NCI-H2196 (cell line): ENCODE data around the gene PANX1.

ENCODE experiments used
- DNase-seq: peaks from one replicate; lab custom pipeline; 2025; ENCODE audit not compliant: unreplicated experiment; lab: John Stamatoyannopoulos, UW

Gene PANX1

DNA sequence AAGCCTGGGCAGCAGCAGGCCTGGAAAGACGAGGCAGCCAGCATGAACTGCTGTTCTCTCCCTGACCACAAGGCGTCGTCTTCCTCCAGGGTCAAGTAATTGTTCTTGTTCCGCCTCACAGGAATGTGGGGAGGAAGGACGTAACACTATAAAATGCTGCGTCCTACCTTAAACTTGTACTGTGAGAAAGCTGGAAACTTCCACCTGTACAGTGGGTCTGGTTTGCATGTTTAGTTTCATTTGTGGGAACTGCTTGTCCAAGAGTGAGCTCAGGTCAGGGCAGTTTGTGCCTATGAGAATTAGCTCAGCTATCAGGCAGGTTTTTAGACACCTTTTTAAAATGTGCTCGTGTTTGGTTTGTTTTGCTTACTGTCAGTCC lies 55.2 kb downstream of the PANX1 start:
- DNase-seq, result peak; percentile 7

DNA sequence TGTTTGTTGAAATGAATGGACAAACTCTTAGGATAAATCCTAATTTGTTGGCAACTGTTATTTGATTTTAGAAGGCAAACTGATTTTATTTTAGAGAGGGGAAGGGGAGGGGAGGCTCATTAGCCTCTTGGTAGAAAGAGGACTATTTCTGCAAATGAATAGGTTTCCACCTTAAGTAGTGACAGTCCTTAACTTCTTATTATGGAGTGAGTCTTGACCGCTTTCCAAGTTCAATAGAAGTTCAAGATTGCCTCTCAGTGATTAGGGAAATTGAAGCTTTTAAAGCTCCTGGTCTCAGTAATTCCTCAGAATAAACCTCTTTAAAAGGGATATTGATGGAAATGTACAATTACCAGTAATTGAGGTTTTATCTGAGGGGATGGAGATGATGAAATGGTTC lies 55.7 kb downstream of the PANX1 start:
- DNase-seq, result no peak

DNA sequence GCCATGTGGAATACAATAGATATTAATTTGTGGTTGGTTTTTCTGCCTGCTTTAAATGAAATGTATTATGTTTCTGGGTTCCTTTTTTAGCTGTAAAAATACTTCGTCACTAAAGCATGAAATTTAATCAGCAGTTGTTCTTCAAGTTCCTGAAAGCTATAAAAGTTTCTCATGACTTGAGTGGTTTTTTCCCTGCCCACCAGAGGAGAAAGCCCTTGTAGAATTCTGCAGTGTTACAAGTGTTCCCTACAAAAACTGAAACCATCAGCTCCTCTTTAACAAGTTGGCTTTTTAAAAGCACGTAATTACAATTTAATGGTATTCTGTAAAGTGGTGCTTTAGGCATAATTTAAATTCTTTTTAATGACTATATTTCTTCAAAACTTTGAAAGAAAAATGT lies 56.2 kb downstream of the PANX1 start:
- no peak for DNase-seq

DNA sequence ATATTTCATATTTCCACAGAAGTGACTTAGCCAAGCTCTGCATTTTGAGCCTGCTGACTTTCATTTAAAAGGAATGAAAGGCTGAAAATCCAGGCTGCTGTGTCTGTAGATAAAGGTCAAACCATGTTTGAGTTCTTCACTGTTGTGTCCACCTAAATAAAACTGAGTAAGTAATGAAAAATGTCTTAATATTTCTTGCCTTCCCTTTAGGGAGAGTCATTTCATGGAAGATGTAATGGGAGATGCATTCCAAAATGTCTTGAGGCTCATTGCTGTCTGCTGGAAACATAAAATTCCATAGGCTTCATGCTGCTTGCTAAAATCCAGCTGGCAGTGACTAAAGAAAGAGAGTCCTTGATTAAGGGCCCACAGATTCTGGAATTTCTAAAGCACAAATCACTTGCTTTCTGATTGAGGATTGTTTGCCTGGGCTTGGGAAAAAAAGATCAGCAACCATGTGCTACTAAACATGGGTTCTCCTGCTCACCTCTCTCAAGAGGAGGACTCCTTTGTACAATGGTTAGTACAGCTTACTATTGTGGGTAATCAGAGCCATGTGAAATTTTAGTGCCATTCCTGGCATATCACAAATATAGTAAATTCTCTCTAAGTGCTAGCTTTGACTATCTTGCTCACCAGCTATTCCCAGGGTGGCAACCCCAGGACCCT lies 56.9 kb downstream of the PANX1 start:
- no peak for DNase-seq

DNA sequence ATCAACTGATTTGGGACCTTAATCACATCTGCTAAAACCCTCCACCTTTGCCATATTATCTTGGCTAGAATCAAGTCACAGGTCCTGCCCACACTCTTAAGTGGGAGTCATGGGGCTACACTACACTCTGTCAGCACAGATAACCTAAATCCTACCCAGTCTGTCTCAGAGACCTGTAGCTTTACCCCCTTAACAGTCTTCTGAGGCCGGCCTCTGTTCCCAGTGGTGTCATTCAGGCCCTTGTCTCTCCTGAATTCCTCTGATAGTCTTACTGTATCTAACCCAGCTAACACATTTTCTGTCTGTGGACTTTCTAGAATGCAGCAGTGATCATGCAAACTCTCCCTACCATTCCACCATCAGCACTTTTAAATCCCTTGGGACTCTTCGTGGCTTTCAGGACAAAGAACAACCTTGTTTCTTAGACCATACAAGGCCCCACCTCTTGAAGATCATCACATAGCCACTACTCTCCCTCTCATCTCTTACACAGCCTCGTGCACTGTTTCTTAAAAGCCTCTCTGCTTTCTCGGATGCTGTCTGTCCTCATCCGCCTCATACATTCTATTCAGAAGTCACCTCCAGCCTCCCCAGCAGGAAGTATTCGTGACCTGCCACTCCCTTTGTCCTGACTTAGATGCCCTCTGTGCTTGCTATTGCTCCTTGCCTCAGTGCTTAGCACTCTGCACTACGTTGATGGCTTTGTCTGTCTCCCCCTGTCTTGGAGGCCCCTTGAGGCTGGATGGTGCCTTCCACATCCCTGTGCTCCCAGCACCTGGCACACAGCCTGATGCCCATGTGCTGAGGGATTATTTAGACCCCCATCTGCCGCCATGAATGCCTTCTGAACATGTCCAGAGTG lies 57.9 kb downstream of the PANX1 start:
- DNase-seq, result no peak

DNA sequence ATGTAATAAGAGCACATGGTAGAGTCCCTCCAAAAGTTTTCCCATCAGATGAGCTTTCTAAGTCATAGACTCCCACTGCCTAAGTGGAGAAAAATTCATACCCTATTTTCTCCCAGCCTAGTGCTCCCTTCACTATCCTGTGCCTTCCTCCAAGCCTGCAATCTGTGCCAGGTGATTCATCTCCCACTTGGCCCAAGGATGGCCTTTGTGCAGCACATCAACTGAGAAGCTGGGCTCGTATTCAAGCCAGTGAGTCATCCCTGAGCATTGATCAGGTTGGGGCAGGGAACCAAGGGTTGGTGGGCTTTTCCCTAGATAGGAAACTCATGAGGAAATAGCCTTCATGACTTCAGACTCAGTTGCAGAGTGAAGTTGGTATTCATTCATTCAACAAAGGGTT lies 64.6 kb downstream of the PANX1 start:
- DNase-seq, result no peak

DNA sequence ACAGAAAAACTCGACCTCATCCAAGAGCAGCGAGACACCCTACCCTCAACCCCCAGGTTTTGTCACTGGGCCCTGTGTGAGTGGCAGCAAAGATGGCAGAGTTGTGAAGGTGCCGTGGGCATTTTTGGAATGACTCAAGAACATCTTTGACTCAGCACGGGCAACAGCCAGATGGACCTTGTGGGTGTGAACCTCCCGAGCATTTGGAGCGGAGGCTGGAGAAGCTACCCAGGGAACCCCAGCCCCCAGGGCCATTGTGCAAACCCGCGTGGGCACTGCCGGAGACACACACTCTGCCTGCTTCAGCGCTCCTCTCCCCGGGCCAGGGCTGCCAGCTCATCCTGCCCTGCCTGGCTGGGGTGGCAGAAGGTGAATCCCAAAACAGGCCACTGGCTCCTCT lies 66.1 kb downstream of the PANX1 start:
- DNase-seq, result no peak

DNA sequence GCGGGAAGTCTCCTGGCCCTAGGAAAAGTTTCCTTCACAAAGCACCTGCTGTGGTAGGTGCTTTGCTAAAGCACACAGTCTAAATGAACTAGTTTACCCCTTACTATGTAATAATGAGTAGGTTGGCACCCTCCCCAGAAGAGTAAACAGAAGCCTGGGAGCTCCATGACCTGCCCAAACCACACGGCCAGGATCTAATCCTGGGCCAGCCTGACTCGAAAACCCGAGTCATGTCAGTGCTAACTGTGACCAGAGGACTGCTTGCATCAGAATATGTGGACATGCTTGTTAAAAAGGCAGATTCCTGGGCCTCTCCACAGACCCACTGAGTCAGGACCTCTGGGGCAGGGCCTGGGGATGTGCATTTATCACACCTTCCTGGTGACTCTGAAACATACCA lies 67.7 kb downstream of the PANX1 start:
- DNase-seq, result no peak

DNA sequence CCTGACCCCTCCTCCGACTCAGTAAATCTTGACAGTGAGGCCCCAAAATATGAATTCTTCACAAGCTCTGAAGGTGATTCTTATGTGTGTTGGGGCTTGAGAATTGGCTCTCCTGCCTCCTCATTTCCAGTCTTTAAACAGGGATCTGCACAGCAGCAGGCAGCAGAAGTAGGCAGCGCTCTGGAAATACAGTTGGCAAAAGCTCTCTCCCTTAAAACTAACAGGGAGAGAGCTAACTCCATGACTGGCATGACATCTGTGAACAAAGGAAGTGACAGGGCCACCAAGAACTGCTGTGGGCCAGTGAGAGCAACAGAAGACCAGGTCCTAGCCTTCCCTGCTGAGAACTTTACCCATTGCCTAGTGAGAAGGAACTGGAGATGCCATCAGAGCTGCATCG lies 70.1 kb downstream of the PANX1 start:
- no peak for DNase-seq

DNA sequence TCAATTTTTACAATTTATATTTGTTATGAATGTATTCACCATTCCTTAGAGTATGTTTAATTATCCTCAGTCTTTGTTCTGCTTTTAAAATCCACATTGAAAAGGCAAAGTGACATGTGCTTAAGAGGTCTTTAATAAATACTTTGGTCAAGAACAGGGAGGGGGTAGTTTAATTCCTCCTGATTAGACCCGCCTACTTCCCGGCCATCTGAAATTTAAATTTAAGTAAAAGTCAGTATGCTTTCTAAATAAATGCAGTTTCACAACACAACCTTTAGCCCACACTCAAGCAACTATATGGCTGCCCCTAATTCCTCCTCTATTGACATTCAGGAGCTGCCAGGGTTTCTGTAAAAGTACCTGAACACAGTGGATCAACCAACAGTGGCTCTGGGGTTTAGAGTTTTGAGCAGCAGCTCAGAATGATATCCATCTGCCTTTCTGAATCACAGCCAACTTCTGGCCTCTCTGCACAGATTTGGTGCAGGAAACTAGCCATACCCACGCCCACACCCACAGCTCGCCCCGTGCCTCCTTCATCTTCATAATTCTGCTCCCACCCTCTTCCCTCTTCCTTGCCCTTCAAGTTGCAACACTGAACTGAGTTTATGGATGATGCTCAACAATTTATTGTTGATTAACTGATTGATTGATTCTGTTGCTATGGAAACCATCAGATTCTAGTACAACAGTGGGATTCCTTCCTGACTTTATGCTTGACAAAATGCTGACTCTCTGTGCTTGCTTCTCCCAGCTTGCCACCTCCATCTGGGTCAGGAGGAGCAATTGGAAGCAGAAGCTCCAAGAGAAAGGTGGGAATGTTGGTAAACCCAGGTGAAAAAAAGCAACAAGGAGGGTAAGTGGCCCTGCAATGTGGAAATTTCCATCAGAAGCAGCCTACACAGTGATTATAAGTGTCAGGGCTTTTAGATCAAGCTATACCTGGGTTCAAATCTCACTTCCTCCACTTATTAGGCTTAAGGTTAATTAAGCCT lies 70.8 kb downstream of the PANX1 start:
- no peak for DNase-seq

DNA sequence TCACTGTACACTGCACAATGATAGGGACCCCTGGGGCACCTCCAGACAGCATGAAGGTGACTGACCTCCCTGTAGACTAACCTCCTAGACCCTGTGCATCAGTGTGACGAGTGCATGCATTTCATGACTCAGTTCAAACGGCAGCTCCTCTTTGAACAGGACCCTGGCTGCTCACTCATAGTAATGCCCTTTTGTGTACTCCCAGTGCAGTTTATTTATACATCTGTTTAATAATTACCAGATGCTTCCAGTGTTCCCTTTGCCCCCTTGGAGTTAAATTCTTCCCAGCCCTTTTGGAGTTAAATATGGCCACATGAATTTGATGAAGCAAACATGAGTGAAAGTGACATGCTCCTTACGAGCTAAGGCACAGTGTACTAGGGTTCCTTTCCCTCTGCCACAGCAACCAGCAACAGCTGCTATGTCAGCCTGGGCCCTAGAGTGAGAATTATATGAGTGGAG lies 72.4 kb downstream of the PANX1 start:
- no peak for DNase-seq

DNA sequence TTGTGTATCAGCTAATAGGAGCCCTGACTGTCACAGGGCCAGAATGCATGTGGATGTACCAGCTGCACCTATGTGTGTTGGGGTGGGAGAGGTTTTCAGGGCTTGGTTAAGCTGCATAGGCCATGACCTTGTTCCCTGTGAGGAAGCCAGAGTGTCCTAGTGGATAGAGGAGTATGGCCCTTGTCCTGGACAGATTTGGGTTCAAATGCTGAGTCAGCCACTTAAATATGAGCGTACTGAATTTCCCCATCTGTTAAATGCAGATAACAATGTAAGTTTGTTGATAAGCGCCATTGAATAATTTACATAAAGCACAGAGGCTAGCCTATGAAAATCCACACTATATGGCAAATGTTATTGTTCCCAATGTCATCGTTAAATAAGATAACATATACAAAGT lies 74.4 kb downstream of the PANX1 start:
- no peak for DNase-seq

DNA sequence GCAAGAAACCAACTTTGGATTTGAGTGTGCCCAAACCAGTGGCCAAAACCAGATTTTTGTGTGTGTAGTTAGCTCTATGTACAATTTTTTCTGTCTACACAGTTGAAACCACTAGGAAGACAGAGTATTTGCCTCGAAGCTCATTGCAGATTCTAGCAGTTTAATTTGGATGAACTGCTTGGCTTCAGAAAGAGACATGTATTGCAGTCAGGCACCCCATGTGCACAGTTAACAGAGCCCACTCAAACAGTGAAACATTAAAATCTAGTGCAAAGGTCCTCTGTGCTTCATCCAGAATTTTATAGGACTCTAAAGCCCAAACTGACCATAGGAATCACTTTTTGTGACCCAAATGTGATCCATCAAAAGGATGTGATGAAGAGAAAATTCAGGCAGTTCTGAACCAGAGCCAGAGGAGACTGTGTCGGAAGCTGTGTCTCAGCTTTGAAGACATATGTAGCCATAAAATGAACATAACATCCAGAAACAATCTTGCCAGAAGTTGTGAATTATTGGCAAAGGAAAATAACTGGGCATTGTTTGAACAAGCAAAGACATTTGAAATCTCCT lies 82.7 kb downstream of the PANX1 start:
- no peak for DNase-seq

DNA sequence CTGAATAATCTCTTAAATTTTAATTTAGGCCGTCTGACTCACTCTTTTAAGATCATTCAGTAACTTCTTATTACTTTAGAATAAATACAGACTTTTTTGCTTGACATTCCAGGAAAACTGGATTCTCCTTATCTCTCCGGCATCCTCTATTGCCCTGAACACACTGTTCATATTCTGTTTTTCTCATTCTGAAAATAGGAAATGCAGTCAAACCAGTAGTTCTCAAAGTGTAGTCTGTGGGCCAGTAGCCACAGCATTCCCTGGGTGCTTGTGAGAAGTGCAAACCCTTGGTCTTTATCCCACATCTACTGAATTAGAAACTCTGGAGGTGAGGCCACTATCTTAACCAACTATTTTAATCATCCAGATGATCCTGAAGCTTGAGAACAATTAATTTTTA lies 84.3 kb downstream of the PANX1 start:
- no peak for DNase-seq

DNA sequence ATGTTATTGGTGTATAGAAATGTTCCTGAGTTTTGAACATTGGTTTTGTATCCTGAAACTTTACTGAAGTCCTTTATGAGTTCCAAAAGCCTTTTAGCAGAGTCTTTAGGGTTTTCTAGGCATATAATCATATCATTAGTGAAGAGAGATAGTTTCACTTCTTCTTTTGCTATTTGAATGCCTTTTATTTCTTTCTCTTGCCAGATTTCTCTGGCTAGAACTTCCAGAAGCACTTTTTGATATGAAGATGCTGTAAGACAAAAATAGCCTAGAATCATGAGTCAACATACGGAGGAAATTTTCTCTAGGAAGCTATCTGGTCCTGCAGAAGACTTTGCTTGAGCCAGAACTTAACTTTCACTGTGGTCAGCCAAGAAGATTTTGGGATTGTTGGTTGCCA lies 89.1 kb downstream of the PANX1 start:
- no peak for DNase-seq

DNA sequence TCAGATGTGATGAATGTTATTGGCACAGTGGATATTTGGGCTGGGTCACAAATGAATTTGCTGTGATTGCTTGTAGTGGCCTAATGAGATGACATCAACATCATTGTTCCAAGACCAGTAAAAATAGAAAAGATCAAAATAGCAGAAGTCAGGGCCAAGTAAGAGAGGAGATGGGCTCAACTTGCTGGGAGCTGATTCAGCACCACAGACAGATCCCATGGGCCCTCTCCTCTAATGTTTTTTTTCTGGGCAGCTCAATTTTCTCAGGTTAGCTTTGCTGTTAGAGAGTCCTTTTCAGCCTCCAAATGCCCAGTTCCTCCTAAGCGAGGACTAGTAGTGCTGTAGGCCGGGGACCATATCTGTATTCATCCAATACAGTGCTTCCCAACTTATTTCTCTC lies 89.7 kb downstream of the PANX1 start:
- no peak for DNase-seq

DNA sequence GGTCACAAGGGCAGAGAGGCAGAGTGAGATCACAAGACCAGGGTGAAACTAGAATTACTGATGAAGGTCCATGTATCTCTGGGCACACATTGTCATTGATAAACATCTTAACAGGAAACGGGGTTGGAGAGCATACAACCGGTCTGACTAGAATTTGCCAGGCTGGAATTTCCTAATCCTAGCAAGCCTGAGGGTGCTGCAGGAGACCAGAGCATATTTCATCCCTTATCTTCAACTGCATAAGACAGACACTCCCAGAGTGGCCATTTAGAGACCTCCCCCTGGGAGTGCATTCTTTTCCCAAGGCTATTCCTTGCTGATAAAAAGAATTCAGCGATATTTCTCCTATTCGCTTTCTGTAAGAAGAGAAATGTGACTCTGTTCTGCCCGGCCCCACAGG lies 91.1 kb downstream of the PANX1 start:
- DNase-seq, result no peak

DNA sequence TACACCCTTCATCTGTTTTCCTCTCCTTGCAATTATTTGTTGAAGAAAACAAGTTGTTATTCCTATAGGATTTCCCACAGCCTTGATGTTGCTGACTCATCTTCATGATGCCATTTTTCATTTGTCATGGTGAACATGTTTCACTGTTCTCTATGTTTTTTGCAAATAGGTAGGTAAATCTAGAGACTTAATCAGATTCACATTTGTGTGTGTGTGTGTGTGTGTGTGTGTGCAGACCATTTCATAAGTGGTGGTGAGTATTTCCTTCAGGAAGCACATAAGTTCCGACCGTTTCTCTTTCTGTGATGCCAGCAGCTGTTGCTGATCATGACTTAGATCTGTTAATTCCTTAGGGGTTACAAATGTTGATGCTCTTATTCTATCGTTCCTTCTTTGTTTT lies 95.4 kb downstream of the PANX1 start:
- DNase-seq, result no peak
